ENCODE measurements around the gene DDX10. TPM values are rescaled to one million over a fixed set of nuclear protein-coding genes. Genes with fewer than 3 reads are reported as not detected.

Gene DDX10
- total and polyA plus RNA-seq, 2 of the 8 experiments (the other 6 are each of a cell fraction or from before 2014, with no cell fraction given), result 49.2 to 52.2 TPM

- ChIA-PET CTCF (ENCODE audit: partially characterized antibody) (interaction anchor here (0.7 kb wide), 1 partner anchor 230 kb away, joined by 3 read pairs; no protein-coding TSS in a partner anchor), POLR2A (ENCODE audit: partially characterized antibody) (no interaction called here)
- TF ChIP-seq ATF3 (IDR thresholded peaks at IDR 0.05; ENCODE audit: insufficient read depth, low read depth, low read length) (no peak), RFX5 (IDR thresholded peaks at IDR 0.05; ENCODE audit: borderline replicate concordance, low read depth, low read length) (no peak)
- no peak overlapping the region for H4K8ac ChIP-seq (ENCODE audit: extremely low read depth, insufficient read depth, low read length)
- H2BK12ac ChIP-seq (ENCODE audit: low read depth, low read length), result no peak overlapping the region
- H3K18ac ChIP-seq (ENCODE audit: extremely low read depth, low read length), result no peak overlapping the region
- peaks cover 0 to 27% (median 12%) of the 10 kb centered on the region in 4 experiments; a peak in 6 of 8 replicates for H3K36me3 ChIP-seq (ENCODE audit: control insufficient read depth in 2 of 4, insufficient read depth in 4 of 4, low read length in 3 of 4)
- no peak overlapping the region for H2BK20ac ChIP-seq (ENCODE audit: low read length)
- no peak overlapping the region for H3K4me2 ChIP-seq (ENCODE audit: insufficient read depth in 1 of 2, low read depth in 2 of 2, low read length in 2 of 2)
- H3K4me1 ChIP-seq (replicated peaks in 1 of 4; ENCODE audit: control insufficient read depth in 3 of 4, insufficient read depth in 4 of 4, low read length in 3 of 4), result no peaks in the 10 kb centered on the region; a peak in 1 of 7 replicates
- FAIRE-seq (no peak), DNase-seq (ENCODE audit: low read depth in 1 of 2, low spot score in 2 of 2) (no peak)
- no peak overlapping the region for H2BK5ac ChIP-seq (ENCODE audit: low read depth, low read length)
- no peak overlapping the region for H3K4ac ChIP-seq (replicated peaks; ENCODE audit: insufficient read length, low read depth, low read length)
- H3K23me2 ChIP-seq (ENCODE audit: low read depth, low read length), result no peaks in the 10 kb centered on the region; the same call in 1 of the 2 replicates
- no peak overlapping the region for H3K27ac ChIP-seq (ENCODE audit: low read depth, low read length)
- no peak overlapping the region for H4K91ac ChIP-seq (replicated peaks; ENCODE audit: insufficient read length, low read length)
- H3K9me3 ChIP-seq (ENCODE audit: insufficient read depth in 2 of 2, low read depth in 1 of 2, low read length in 1 of 2), result peaks cover 0 to 8% of the 10 kb centered on the region in 2 experiments; a peak in 3 of 4 replicates
- H3K14ac ChIP-seq (ENCODE audit: insufficient read length), result no peak overlapping the region
- H3K79me2 ChIP-seq (ENCODE audit: control insufficient read depth in 1 of 2, insufficient read depth in 2 of 2, low read length in 2 of 2), result peaks cover 0 to 6% of the 10 kb centered on the region in 2 experiments; a peak in 3 of 4 replicates
- no peak overlapping the region for H2BK15ac ChIP-seq (ENCODE audit: low read length)
- no peak overlapping the region for H3K23ac ChIP-seq (ENCODE audit: insufficient read length)
- H4K20me1 ChIP-seq (replicated peaks in 1 of 2; ENCODE audit: control insufficient read depth in 1 of 2, insufficient read depth in 2 of 2, low read length in 2 of 2), result no peaks in the 10 kb centered on the region
- H4K5ac ChIP-seq (ENCODE audit: insufficient read length, low read depth, low read length), result no peak overlapping the region
- H3K56ac ChIP-seq (replicated peaks; ENCODE audit: insufficient read length, low read depth, low read length), result no peak overlapping the region
- no peak overlapping the region for H2AFZ ChIP-seq (ENCODE audit: low read length)
- H2BK120ac ChIP-seq (replicated peaks; ENCODE audit: low read depth, low read length), result no peak overlapping the region
- no peak overlapping the region for H3K4me3 ChIP-seq (ENCODE audit: extremely low read depth in 1 of 4, insufficient read depth in 2 of 4, low read depth in 3 of 4, low read length in 4 of 4)
- no peaks in the 10 kb centered on the region; the same call in 1 of the 2 replicates for H3K79me1 ChIP-seq (ENCODE audit: low read depth, low read length)
- no peak overlapping the region for H3K9ac ChIP-seq (replicated peaks in 1 of 4; ENCODE audit: extremely low read depth in 1 of 4, low read depth in 3 of 4, low read length in 3 of 4)
- H2AK5ac ChIP-seq (ENCODE audit: low read depth, low read length), result no peak overlapping the region
- H3K27me3 ChIP-seq (replicated peaks in 1 of 4; ENCODE audit: control insufficient read depth in 3 of 4, extremely low read depth in 1 of 4, insufficient read depth in 3 of 4, low read length in 3 of 4), result no peaks in the 10 kb centered on the region
Measured at GRCh38 chr11:108709741-108710140, 44.9 kb downstream of the DDX10 start.

Measured in H1 (cell line).